Measurements from ENCODE around the gene HSD17B4.

GRCh38 chr5:119537704-119538103 lies 85.4 kb downstream of the HSD17B4 start:
- TF ChIP-seq CTCF (conservative IDR thresholded peaks at IDR 0.05; ENCODE audit: low read depth in 2 of 2) = no peak
- no peak for TF ChIP-seq POLR2AphosphoS5 (IDR thresholded peaks at IDR 0.05; ENCODE audit: low read depth)
- no peak for TF ChIP-seq EZH2 (IDR thresholded peaks at IDR 0.05; ENCODE audit: low read depth, unreplicated experiment)
- no peak for TF ChIP-seq ETS1 (IDR thresholded peaks at IDR 0.05)
- TF ChIP-seq STAT1 (IDR thresholded peaks at IDR 0.05; ENCODE audit: unreplicated experiment) = no peak
- TF ChIP-seq REST (IDR thresholded peaks at IDR 0.05; ENCODE audit: unreplicated experiment) = no peak
- TF ChIP-seq JUNB (IDR thresholded peaks at IDR 0.05; ENCODE audit: unreplicated experiment) = no peak
- no peak for TF ChIP-seq EZH2phosphoT487 (IDR thresholded peaks at IDR 0.05; ENCODE audit: unreplicated experiment)
- no peak for TF ChIP-seq ZNF331 (CRISPR knock-in tag; IDR thresholded peaks at IDR 0.05; ENCODE audit: low read depth)
- TF ChIP-seq NANOG (IDR thresholded peaks at IDR 0.05; ENCODE audit: borderline replicate concordance) = no peak
